ENCODE measurements around the gene NEURL1B. TPM values are rescaled to one million over a fixed set of nuclear protein-coding genes. Genes with fewer than 3 reads are reported as not detected.

The NEURL1B gene
- total RNA-seq, 2 experiments from 2014 or later = 0.08 to 0.16 TPM

DNA sequence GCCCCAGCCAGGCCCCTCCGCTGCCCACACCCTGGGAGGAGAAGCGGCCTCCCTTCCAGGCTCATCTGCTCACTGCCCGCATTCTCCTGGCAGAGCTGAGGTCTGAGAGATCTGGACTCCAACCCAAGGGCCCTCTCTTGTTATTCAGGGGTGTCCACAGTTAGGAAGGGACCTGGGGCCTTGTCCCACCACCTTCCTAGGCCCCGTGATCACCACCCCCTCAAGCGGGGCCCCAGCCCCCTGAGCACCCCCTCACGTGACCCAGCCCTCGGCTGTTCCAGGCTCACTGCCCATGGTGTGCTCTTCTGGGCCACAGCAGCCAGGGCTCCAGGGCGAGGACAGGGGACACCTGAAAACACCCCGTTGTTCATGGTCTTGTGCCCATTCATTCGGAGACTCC, 48.7 kb downstream of the NEURL1B start:
- intact Hi-C loops (cut with DNase I, micrococcal nuclease) = loop anchor here (10.0 kb wide), 3 partner anchors 395 to 925 kb away; partner anchors contain the start of gene BOD1 (in 1 of the 2)
- Mint-ChIP-seq H3K4me1 (ENCODE audit: low read depth) (peaks cover 22% of the 10 kb centered on the region), H3K27me3 (no peaks in the 10 kb centered on the region), H3K27ac (no peak overlapping the region), H3K9me3 (no peaks in the 10 kb centered on the region), H3K4me3 (no peak overlapping the region), H3K36me3 (ENCODE audit: low read depth) (no peaks in the 10 kb centered on the region)
- DNase-seq (no peak), ATAC-seq (ENCODE audit: poor library complexity) (no peak)
- TF ChIP-seq, protein P1, sequence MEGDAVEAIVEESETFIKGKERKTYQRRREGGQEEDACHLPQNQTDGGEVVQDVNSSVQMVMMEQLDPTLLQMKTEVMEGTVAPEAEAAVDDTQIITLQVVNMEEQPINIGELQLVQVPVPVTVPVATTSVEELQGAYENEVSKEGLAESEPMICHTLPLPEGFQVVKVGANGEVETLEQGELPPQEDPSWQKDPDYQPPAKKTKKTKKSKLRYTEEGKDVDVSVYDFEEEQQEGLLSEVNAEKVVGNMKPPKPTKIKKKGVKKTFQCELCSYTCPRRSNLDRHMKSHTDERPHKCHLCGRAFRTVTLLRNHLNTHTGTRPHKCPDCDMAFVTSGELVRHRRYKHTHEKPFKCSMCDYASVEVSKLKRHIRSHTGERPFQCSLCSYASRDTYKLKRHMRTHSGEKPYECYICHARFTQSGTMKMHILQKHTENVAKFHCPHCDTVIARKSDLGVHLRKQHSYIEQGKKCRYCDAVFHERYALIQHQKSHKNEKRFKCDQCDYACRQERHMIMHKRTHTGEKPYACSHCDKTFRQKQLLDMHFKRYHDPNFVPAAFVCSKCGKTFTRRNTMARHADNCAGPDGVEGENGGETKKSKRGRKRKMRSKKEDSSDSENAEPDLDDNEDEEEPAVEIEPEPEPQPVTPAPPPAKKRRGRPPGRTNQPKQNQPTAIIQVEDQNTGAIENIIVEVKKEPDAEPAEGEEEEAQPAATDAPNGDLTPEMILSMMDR (IDR thresholded peaks at IDR 0.05) = no peak
- ChIA-PET CTCF (no interaction called here), POLR2A (no interaction called here)
- no peaks in the 10 kb centered on the region for H3K27me3 ChIP-seq (ENCODE audit: control insufficient read depth in 1 of 2, insufficient read depth in 2 of 2, low read length in 2 of 2)
- no peak overlapping the region for H3K27ac ChIP-seq (ENCODE audit: low read depth in 1 of 2, low read length in 2 of 2)
- H3K36me3 ChIP-seq (ENCODE audit: insufficient read depth, low read length) = no peaks in the 10 kb centered on the region
- H3K4me1 ChIP-seq (ENCODE audit: insufficient read depth, low read length) = peaks cover 14% of the 10 kb centered on the region
- no peaks in the 10 kb centered on the region for H3K9me3 ChIP-seq (ENCODE audit: control insufficient read depth in 1 of 2, insufficient read depth in 1 of 2, low read length in 2 of 2)
- H3K4me3 ChIP-seq (ENCODE audit: low read length) = no peak overlapping the region

DNA sequence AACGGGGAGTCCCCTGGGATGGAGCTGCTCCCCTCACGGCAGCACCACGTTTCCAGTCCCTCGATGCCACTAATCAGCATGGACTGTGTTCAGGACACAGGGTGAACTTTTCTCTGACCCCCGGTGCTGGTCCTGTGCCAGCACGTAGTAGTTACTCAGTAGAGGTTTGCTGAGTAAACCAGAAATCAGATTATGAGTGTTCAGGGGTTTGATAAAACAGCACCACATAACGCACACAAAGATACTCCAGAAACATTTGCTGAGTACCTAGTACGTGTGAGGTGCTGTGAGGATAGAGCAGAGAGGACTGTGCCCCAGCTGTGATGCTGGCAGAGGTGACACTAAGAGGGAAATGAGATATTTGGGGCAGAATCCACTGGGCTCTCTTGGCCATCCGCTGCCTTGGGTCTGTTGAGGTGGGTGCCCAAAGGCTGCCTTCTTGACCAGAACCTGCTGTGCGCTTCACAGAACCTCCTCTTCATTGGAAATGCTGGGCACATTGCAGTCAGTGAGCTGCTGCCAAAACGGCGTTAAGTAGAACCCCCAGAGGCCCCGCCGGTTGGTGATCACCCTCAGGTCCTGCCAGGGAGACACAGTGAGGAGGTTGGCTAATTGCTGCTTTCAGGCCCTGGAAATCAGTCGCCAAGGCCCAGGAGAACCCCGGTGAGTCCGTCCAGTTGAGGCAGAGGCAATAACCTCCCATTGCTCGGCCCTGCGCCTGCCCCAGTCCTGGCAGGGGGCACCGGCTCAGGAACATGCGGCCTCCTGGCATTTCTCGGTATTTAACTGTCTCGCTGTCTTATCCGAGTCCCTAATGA, 49.4 kb downstream of the NEURL1B start:
- H3K27ac ChIP-seq (ENCODE audit: low read depth in 1 of 2, low read length in 2 of 2) = no peak overlapping the region
- H3K4me1 ChIP-seq (ENCODE audit: insufficient read depth, low read length) = peaks cover 14% of the 10 kb centered on the region
- POLR2A ChIA-PET = no interaction called here
- CTCF ChIA-PET = no interaction called here
- ATAC-seq (ENCODE audit: poor library complexity) (no peak), DNase-seq (no peak)
- TF ChIP-seq, protein P1 (IDR thresholded peaks at IDR 0.05) = no peak
- Mint-ChIP-seq H3K9me3 (no peaks in the 10 kb centered on the region), H3K4me1 (ENCODE audit: low read depth) (peaks cover 22% of the 10 kb centered on the region), H3K4me3 (no peak overlapping the region), H3K27ac (no peak overlapping the region), H3K27me3 (no peaks in the 10 kb centered on the region), H3K36me3 (ENCODE audit: low read depth) (no peaks in the 10 kb centered on the region)
- no peaks in the 10 kb centered on the region for H3K36me3 ChIP-seq (ENCODE audit: insufficient read depth, low read length)
- no peaks in the 10 kb centered on the region for H3K9me3 ChIP-seq (ENCODE audit: control insufficient read depth in 1 of 2, insufficient read depth in 1 of 2, low read length in 2 of 2)
- intact Hi-C loops (cut with DNase I, micrococcal nuclease) = loop anchor here (10.0 kb wide), 3 partner anchors 396 to 924 kb away; partner anchors contain the start of gene BOD1 (in 1 of the 2)
- no peaks in the 10 kb centered on the region for H3K27me3 ChIP-seq (ENCODE audit: control insufficient read depth in 1 of 2, insufficient read depth in 2 of 2, low read length in 2 of 2)
- no peak overlapping the region for H3K4me3 ChIP-seq (ENCODE audit: low read length)

DNA sequence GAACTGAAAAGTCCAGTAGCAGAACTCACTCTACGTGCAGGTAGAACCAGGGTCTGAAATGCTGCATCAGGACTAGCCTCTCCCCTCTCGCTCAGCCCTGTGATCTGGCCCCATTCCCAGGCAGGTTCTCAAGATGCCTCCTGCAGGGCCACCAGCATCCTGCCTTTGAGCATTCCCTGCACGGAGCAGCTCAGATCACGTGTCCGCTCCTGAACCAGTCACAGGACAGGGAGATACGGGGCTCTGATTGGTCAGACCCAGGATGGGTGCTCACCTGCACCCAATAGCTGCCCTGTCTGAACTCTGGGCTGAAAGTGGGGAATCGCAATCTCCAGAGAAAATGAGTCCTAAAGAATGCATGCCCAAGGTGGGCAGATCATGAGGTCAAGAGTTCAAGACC, 50.8 kb downstream of the NEURL1B start:
- H3K36me3 ChIP-seq (ENCODE audit: insufficient read depth, low read length) = no peaks in the 10 kb centered on the region
- ChIA-PET POLR2A (no interaction called here), CTCF (no interaction called here)
- no peak for DNase-seq
- Mint-ChIP-seq H3K27me3 (no peaks in the 10 kb centered on the region), H3K36me3 (ENCODE audit: low read depth) (no peaks in the 10 kb centered on the region), H3K9me3 (no peaks in the 10 kb centered on the region), H3K4me3 (no peak overlapping the region), H3K27ac (no peak overlapping the region), H3K4me1 (ENCODE audit: low read depth) (peaks cover 23% of the 10 kb centered on the region)
- H3K27ac ChIP-seq (ENCODE audit: low read depth in 1 of 2, low read length in 2 of 2) = no peak overlapping the region
- peaks cover 21% of the 10 kb centered on the region for H3K4me1 ChIP-seq (ENCODE audit: insufficient read depth, low read length)
- H3K4me3 ChIP-seq (ENCODE audit: low read length) = no peak overlapping the region
- no peaks in the 10 kb centered on the region for H3K9me3 ChIP-seq (ENCODE audit: control insufficient read depth in 1 of 2, insufficient read depth in 1 of 2, low read length in 2 of 2)
- ATAC-seq (ENCODE audit: poor library complexity) = no peak
- H3K27me3 ChIP-seq (ENCODE audit: control insufficient read depth in 1 of 2, insufficient read depth in 2 of 2, low read length in 2 of 2) = no peaks in the 10 kb centered on the region
- intact Hi-C loops (cut with DNase I, micrococcal nuclease) = loop anchor here (10.0 kb wide), 3 partner anchors 397 to 923 kb away; partner anchors contain the start of gene BOD1 (in 1 of the 2)
- TF ChIP-seq, protein P1 (IDR thresholded peaks at IDR 0.05) = no peak
